Mesothelial cell of epicardium (in vitro differentiated cells): ENCODE measurements around the gene CYTH1. TPM values are rescaled to one million over a fixed set of nuclear protein-coding genes. Genes with fewer than 3 reads are reported as not detected.
A peak's percentile ranks its signal among the peaks of the same experiment; 100 is the strongest.
"Not testable (repeated sequence)": the region's sequence is repeated elsewhere in the genome, so short reads cannot be mapped to it uniquely, and the experiment has no call there.

Experiments used
- DNase-seq, 2 experiments: peaks; one replicate each; pipeline ENCODE4 v3.0.0; 2021; ENCODE audit warnings: low spot score in 2 of 2; ENCODE audit not compliant: unreplicated experiment in 2 of 2
- H3K27ac Mint-ChIP-seq: 2 replicates; pipeline ENCODE4 v1.8.0; 2021; ENCODE audit warnings: mixed read lengths
- H3K27me3 Mint-ChIP-seq: 2 replicates; pipeline ENCODE4 v1.8.0; 2021; ENCODE audit warnings: low read depth, mixed read lengths
- H3K36me3 Mint-ChIP-seq: 2 replicates; pipeline ENCODE4 v1.8.0; 2021; ENCODE audit warnings: mixed read lengths
- H3K4me1 Mint-ChIP-seq: 2 replicates; pipeline ENCODE4 v1.8.0; 2021; ENCODE audit warnings: mixed read lengths
- H3K4me3 Mint-ChIP-seq: 2 replicates; pipeline ENCODE4 v1.8.0; 2021; ENCODE audit warnings: mild to moderate bottlenecking, moderate library complexity, mixed read lengths
- H3K9me3 Mint-ChIP-seq: 2 replicates; pipeline ENCODE4 v1.8.0; 2021; ENCODE audit warnings: mixed read lengths
- total RNA-seq: library from RNA; stranded (reverse); gene quantifications from 3 replicates; pipeline ENCODE4 v1.2.1, GENCODE V29; 2021
- TF ChIP-seq, protein P1 (sequence below): fragments of 200-600 bp; sonication (generic); IDR thresholded peaks from one replicate; pipeline ENCODE4 v1.5.0; 2021; ENCODE audit warnings: antibody characterized with exemption; ENCODE audit not compliant: unreplicated experiment

Gene CYTH1
- total RNA-seq, 1 donor from 2014 or later: 42.8 TPM

DNA sequence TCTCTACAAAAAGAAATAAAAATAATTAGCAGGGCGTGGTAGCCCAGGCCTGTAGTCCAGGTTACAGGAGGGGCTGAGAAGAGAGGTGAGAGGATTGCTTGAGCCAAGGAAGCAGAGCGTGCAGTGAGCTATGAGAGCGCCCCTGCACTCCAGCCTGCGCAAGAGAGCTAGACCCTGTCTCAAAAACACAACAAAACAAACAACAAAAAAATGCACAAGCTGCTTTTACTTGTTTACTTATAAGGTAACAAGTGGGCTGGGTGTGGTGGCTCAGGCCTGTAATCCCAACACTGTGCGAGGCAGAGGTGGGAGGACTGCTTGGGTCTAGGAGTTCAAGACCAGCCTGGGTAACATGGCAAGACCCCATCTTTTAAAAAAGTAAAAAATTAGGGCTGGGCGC lies 1.7 kb downstream of the CYTH1 start:
- TF ChIP-seq, protein P1, sequence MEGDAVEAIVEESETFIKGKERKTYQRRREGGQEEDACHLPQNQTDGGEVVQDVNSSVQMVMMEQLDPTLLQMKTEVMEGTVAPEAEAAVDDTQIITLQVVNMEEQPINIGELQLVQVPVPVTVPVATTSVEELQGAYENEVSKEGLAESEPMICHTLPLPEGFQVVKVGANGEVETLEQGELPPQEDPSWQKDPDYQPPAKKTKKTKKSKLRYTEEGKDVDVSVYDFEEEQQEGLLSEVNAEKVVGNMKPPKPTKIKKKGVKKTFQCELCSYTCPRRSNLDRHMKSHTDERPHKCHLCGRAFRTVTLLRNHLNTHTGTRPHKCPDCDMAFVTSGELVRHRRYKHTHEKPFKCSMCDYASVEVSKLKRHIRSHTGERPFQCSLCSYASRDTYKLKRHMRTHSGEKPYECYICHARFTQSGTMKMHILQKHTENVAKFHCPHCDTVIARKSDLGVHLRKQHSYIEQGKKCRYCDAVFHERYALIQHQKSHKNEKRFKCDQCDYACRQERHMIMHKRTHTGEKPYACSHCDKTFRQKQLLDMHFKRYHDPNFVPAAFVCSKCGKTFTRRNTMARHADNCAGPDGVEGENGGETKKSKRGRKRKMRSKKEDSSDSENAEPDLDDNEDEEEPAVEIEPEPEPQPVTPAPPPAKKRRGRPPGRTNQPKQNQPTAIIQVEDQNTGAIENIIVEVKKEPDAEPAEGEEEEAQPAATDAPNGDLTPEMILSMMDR: no peak
- no peaks in the 10 kb centered on the region for H3K9me3 Mint-ChIP-seq
- DNase-seq: no peak
- peak overlapping the region; percentile 61 for H3K4me3 Mint-ChIP-seq
- peaks cover 28% of the 10 kb centered on the region for H3K4me1 Mint-ChIP-seq
- H3K27me3 Mint-ChIP-seq: no peaks in the 10 kb centered on the region
- peak overlapping the region; percentile 92 for H3K27ac Mint-ChIP-seq
- H3K36me3 Mint-ChIP-seq: no peaks in the 10 kb centered on the region

DNA sequence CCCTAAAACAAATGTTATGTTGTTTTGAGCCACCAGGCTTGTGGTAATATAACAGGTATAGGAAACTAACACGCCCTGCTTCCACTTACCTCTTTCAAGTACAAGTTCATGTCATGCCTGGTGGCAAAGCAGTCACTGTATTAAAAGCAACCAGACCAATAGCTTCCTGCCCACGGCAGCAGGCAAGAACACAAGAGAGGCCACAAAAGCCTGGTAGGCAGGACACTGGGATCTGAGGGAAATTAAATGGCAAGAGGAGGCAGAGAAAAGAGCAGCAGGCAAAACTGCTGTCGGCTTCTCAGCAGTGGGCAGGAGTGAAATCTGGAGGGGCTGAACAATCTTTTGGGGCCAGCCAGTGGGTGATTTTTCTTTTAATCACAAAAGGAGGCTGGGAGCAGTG lies 2.2 kb downstream of the CYTH1 start:
- H3K27ac Mint-ChIP-seq: peak overlapping the region; percentile 92
- DNase-seq: no peak

DNA sequence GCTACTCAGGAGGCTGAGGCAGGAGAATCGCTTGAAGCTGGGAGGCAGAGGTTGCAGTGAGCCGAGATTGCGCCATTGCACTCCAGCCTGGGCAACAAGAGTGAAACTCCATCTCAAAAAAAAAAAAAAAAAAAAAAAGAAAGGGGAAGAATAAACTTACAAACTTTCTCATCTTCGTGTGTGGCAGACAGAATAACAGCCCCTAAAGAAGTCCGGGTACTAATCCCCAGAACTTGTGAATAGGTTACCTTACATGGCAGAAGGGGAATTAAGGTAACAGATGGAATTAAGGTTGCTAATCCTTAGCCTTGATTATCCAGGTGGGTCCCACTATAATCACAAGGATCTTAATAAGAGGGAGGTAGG lies 2.8 kb downstream of the CYTH1 start:
- not testable (repeated sequence) for H3K27ac Mint-ChIP-seq, H3K9me3 Mint-ChIP-seq, DNase-seq, H3K36me3 Mint-ChIP-seq, H3K27me3 Mint-ChIP-seq
- H3K4me1 Mint-ChIP-seq: peaks cover 38% of the 10 kb centered on the region
- H3K4me3 Mint-ChIP-seq: peak overlapping the region; percentile 6

More for the DNA sequence above, 2.2 kb downstream of the CYTH1 start:
- Mint-ChIP-seq H3K36me3 (no peaks in the 10 kb centered on the region), H3K4me3 (peak overlapping the region; percentile 61), H3K9me3 (no peaks in the 10 kb centered on the region), H3K4me1 (peaks cover 32% of the 10 kb centered on the region), H3K27me3 (no peaks in the 10 kb centered on the region)
- TF ChIP-seq, protein P1: no peak

DNA sequence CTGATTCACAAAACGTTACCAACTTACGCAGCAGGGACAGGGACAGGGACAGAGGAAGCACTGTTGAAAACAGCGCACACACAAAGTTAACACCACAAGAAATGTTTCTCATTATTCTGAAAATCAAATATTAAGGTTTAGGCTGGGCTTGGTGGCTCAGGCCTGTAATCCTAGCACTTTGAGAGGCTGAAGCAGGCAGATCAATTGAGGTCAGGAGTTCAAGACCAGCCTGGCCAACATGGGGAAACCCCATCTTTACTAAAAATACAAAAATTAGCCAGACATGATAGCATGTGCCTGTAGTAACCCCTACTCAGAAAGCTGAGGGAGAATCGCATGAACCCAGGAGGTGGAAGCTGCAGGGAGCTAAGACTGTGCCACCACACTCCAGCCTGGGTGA lies 4.2 kb downstream of the CYTH1 start:
- TF ChIP-seq, protein P1: no peak
- Mint-ChIP-seq H3K27me3 (no peaks in the 10 kb centered on the region), H3K9me3 (no peaks in the 10 kb centered on the region), H3K4me3 (no peak overlapping the region), H3K36me3 (no peaks in the 10 kb centered on the region), H3K4me1 (peaks cover 38% of the 10 kb centered on the region), H3K27ac (no peak overlapping the region)
- no peak for DNase-seq

DNA sequence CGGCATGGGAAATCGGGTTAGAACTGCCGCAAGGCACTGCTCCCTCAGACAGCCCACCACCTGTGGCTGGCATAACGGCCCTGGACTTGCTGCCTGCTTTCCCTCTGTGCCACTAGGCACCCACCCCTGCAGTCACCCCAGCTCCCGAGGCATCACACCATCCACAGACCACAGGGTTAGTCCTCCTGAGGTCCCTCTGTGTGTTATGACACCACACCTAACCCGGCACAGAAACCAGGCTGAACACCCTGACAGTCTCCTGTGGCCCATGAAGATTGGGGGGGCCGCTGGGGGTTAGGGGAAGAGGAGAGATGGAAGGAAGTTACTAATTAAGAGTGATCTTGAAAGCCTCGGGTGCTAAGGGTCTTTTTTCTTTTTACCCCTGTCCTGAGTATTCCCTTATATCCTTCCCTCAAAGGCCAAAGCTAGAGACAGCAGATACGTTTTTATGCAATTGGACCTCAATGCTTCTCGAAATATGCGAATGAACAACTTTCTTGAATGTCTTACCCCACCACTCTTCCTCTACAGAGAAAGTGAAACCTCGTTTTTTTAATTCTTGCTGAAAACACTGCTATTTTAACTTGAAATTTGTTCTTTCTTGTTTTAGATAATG lies 7.0 kb downstream of the CYTH1 start:
- Mint-ChIP-seq H3K27ac (peak overlapping the region; percentile 91), H3K4me3 (no peak overlapping the region), H3K27me3 (no peaks in the 10 kb centered on the region), H3K36me3 (no peaks in the 10 kb centered on the region), H3K4me1 (peaks cover 33% of the 10 kb centered on the region), H3K9me3 (no peaks in the 10 kb centered on the region)
- TF ChIP-seq, protein P1: no peak
- DNase-seq: no peak

DNA sequence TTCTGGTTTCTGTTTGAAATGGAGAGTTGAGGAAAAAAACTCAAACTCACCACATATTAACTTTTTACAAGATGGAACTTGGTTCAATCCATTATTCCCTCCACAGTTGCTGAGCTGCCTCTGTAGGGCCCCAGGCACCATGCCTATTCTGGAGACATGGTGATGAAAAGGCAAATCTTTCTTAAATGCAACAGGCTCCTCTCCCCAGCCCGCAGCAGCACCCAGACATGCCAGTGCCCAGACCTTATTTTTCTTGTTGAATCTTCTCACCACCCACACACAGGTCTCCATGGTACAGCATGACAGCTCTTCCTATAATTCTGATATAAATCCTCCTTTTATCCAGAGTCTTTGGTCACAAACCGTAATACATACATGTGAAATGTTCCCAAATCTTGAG lies 7.6 kb downstream of the CYTH1 start:
- H3K4me3 Mint-ChIP-seq: no peak overlapping the region
- no peak for DNase-seq
- peak overlapping the region; percentile 91 for H3K27ac Mint-ChIP-seq
- peaks cover 28% of the 10 kb centered on the region for H3K4me1 Mint-ChIP-seq
- no peaks in the 10 kb centered on the region for H3K36me3 Mint-ChIP-seq
- no peaks in the 10 kb centered on the region for H3K27me3 Mint-ChIP-seq
- TF ChIP-seq, protein P1: no peak
- H3K9me3 Mint-ChIP-seq: no peaks in the 10 kb centered on the region
